Muscle of leg (tissue), 11 donors: ENCODE results near the gene MAST4. TPM values are rescaled to one million over a fixed set of nuclear protein-coding genes. Genes with fewer than 3 reads are reported as not detected.

Source experiments
- DNase-seq: peaks from one replicate; pipeline ENCODE4 v3.0.0; 2013
- H3K27ac ChIP-seq: one replicate; pipeline ENCODE4 v1.5.1; 2013; ENCODE audit warnings: mild to moderate bottlenecking, low read length, control low read depth
- H3K27me3 ChIP-seq: one replicate; pipeline ENCODE4 v1.6.1; 2013; ENCODE audit warnings: low read length; ENCODE audit not compliant: control insufficient read depth, insufficient read depth
- H3K36me3 ChIP-seq: one replicate; pipeline ENCODE4 v1.6.1; 2013; ENCODE audit warnings: low read length; ENCODE audit not compliant: control insufficient read depth, insufficient read depth
- H3K4me1 ChIP-seq: one replicate; pipeline ENCODE4 v1.6.1; 2013; ENCODE audit warnings: low read length; ENCODE audit not compliant: control insufficient read depth, insufficient read depth
- H3K4me3 ChIP-seq: one replicate; pipeline ENCODE4 v1.5.1; 2013; ENCODE audit warnings: low read length, control low read depth
- H3K9me3 ChIP-seq: replicated peaks from 2 replicates; pipeline ENCODE4 v1.6.1; 2013; ENCODE audit warnings: low read depth, low read length; ENCODE audit not compliant: control insufficient read depth
- WGBS: methylation state at CpG from one replicate; pipeline ENCODE4 v1.1.5; 2013; ENCODE audit warnings: missing lambda C conversion rate; ENCODE audit not compliant: insufficient coverage; 5-methylcytosine and 5-hydroxymethylcytosine counted together
- polyA plus RNA-seq, 8 donors: library from polyadenylated mRNA; unstranded; fragments of 120-200 nt; gene quantifications; one replicate each; pipeline versions ENCODE4 v1.2.1 to v1.2.3, GENCODE V29; 2013; ENCODE audit warnings: inconsistent platforms in 1 of 8, low replicate concordance in 1 of 8; ENCODE audit not compliant: insufficient read length in 8 of 8, insufficient read depth in 1 of 8
- total RNA-seq: library from RNA; stranded (reverse); fragments of 120-200 nt; gene quantifications from one replicate; pipeline ENCODE4 v1.2.4, GENCODE V29; 2013

Gene MAST4
- total and polyA plus RNA-seq, 9 donors = 7.3 to 15.4 (median 10.9) TPM

GRCh38 chr5:66639037-66639436 lies 42.8 kb downstream of the MAST4 start:
- Histone ChIP-seq H3K4me3 (no peak overlapping the region), H3K36me3 (no peaks in the 10 kb centered on the region), H3K27ac (no peak overlapping the region), H3K4me1 (no peaks in the 10 kb centered on the region), H3K9me3 (no peaks in the 10 kb centered on the region), H3K27me3 (no peaks in the 10 kb centered on the region)
- WGBS = no CpG with 5 or more reads among the region's 1 CpG
- no peak for DNase-seq

- Histone ChIP-seq H3K4me1 (no peaks in the 10 kb centered on the region), H3K27me3 (no peaks in the 10 kb centered on the region), H3K27ac (no peak overlapping the region), H3K4me3 (no peak overlapping the region), H3K9me3 (no peaks in the 10 kb centered on the region), H3K36me3 (no peaks in the 10 kb centered on the region)
- DNase-seq = no peak
- WGBS = 80% methylated on average over 1 of the region's 3 CpGs
These were observed 46.3 kb downstream of the MAST4 start for GRCh38 chr5:66642538-66642937.

GRCh38 chr5:66643387-66643786 lies 47.2 kb downstream of the MAST4 start:
- Histone ChIP-seq H3K9me3 (no peaks in the 10 kb centered on the region), H3K4me3 (no peak overlapping the region), H3K4me1 (no peaks in the 10 kb centered on the region), H3K27ac (no peak overlapping the region), H3K27me3 (no peaks in the 10 kb centered on the region), H3K36me3 (no peaks in the 10 kb centered on the region)
- DNase-seq = peak; percentile 35

GRCh38 chr5:66644111-66644510 lies 47.9 kb downstream of the MAST4 start:
- H3K27ac ChIP-seq = no peak overlapping the region

DNA sequence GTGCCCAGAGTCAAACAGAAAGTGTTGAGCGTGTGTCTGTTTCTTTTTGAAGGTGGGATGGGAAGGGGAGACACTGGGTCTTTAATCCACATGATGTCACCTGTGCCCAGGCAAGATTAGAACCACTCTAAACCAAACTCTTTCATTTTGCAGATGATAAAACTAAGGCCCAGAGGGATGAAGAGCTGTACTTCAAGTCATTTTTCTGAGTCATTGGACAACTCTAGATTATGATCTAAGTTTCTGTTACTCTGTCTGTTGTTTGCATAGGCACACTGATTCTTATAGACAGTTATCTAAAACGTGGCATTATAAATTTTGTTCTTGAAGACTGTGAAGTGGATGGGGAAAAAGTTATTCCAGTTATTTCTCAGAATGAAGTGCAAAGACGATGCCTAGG lies 48.8 kb downstream of the MAST4 start:
- no peaks in the 10 kb centered on the region for H3K4me1 ChIP-seq
- no peak overlapping the region for H3K4me3 ChIP-seq
- DNase-seq = no peak
- H3K27me3 ChIP-seq = no peaks in the 10 kb centered on the region
- H3K36me3 ChIP-seq = no peaks in the 10 kb centered on the region
- no peaks in the 10 kb centered on the region for H3K9me3 ChIP-seq
- WGBS = no CpG with 5 or more reads among the region's 3 CpGs
- no peak overlapping the region for H3K27ac ChIP-seq

More at GRCh38 chr5:66644111-66644510, 47.9 kb downstream of the MAST4 start:
- no peaks in the 10 kb centered on the region for H3K4me1 ChIP-seq
- no peaks in the 10 kb centered on the region for H3K36me3 ChIP-seq
- no peak overlapping the region for H3K4me3 ChIP-seq
- no peak for DNase-seq
- no peaks in the 10 kb centered on the region for H3K27me3 ChIP-seq
- no peaks in the 10 kb centered on the region for H3K9me3 ChIP-seq

GRCh38 chr5:66646570-66646969 lies 50.4 kb downstream of the MAST4 start:
- no peaks in the 10 kb centered on the region for H3K4me1 ChIP-seq

DNA sequence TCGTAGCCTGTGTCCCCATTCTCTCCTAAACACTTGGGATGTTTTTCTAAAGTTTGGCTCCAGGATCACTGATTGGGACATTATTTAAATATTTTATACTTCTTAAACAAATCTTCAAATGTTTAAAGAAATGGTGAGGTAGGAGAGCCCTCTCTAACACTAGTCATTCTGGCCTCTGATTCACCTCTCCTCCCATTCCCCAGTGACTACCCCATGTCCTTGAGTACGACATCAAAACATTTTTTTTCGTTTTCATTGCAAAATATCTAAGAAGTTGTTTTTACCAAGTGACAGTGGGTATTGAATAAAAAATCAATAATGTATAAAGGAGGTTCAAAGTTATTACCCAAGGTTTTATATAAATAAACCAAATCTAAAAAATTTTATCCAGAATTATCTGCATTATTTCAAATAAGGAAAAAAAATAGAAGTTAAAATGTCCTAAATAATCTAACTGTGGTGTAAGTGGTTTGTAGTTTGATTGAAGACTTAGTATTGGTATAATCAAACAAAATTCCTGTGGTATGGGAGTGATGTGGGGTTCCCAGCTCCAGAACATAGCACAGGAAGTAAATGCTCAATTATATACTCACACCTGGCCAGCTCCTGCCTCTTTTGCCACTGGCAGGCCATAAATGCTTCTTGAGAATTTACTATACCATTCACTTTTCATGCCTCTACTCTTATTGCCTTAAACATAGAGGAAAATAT lies 51.1 kb downstream of the MAST4 start:
- H3K9me3 ChIP-seq = no peaks in the 10 kb centered on the region
- no peaks in the 10 kb centered on the region for H3K36me3 ChIP-seq
- H3K27ac ChIP-seq = no peak overlapping the region
- no peak for DNase-seq
- no peaks in the 10 kb centered on the region for H3K4me1 ChIP-seq
- no peaks in the 10 kb centered on the region for H3K27me3 ChIP-seq
- WGBS = no CpG with 5 or more reads among the region's 3 CpGs
- H3K4me3 ChIP-seq = no peak overlapping the region

More at GRCh38 chr5:66646570-66646969, 50.4 kb downstream of the MAST4 start:
- Histone ChIP-seq H3K27ac (no peak overlapping the region), H3K4me3 (no peak overlapping the region), H3K9me3 (no peaks in the 10 kb centered on the region), H3K27me3 (no peaks in the 10 kb centered on the region), H3K36me3 (no peaks in the 10 kb centered on the region)
- no peak for DNase-seq
- no CpG with 5 or more reads among the region's 2 CpGs for WGBS

DNA sequence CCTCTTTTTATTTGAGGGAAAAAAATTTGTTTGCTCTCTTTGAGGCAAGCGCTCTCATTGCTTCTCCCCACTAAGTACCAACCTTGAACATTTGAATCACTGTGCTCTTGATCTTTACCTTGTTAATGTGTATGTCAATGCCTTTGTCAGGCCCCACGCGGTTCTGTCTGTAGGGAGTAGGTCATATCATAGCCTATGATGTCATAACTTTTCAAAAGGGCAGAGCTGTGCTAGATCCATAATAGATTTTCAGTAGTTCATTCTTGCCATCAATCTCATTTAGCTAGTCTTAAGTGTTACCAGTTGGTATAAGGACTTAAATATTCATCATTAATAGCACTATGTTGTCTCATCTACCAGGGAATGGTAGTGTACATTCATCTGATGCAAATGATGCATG lies 56.6 kb downstream of the MAST4 start:
- H3K9me3 ChIP-seq = no peaks in the 10 kb centered on the region
- H3K4me1 ChIP-seq = no peaks in the 10 kb centered on the region
- no peaks in the 10 kb centered on the region for H3K36me3 ChIP-seq
- DNase-seq = no peak
- no peak overlapping the region for H3K4me3 ChIP-seq
- no peak overlapping the region for H3K27ac ChIP-seq
- WGBS = no CpG with 5 or more reads among the region's 3 CpGs
- no peaks in the 10 kb centered on the region for H3K27me3 ChIP-seq

DNA sequence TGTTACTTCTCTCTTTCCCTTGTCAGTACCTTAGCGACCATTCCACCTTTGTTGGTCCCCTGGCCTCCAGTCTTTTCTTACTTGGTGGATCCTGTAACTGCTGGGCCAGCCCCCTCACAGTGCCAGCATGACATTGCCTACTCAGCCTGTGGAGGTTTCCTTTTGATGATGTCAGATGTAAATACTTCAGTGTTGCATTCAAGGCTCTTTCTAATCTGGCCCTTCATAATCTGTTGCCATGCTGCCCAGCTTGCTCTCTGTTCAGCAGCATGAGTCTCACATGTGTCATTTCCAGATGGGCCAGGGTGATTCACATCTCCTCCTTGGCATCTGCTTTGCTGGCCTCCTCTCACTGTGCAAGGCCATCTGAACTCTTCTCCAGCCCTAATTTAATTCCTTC lies 57.1 kb downstream of the MAST4 start:
- Histone ChIP-seq H3K9me3 (no peaks in the 10 kb centered on the region), H3K4me3 (no peak overlapping the region), H3K27me3 (no peaks in the 10 kb centered on the region), H3K27ac (no peak overlapping the region), H3K36me3 (no peaks in the 10 kb centered on the region), H3K4me1 (no peaks in the 10 kb centered on the region)
- WGBS = 80% methylated on average over 1 of the region's 1 CpG
- no peak for DNase-seq

- peak; percentile 59 for DNase-seq
These were observed 59.5 kb downstream of the MAST4 start for GRCh38 chr5:66655395-66656324.

More at GRCh38 chr5:66655395-66656324, 59.5 kb downstream of the MAST4 start:
- Histone ChIP-seq H3K4me3 (no peak overlapping the region), H3K4me1 (no peaks in the 10 kb centered on the region), H3K27ac (no peak overlapping the region), H3K9me3 (no peaks in the 10 kb centered on the region), H3K36me3 (no peaks in the 10 kb centered on the region), H3K27me3 (no peaks in the 10 kb centered on the region)
- WGBS = no CpG with 5 or more reads among the region's 2 CpGs
